HG02610 (cell line): ENCODE measurements around the gene FBXO10.
"Not testable (repeated sequence)": the region's sequence is repeated elsewhere in the genome, so short reads cannot be mapped to it uniquely, and the experiment has no call there.

Source experiments
- ATAC-seq: cut with Tn5 transposase; IDR thresholded peaks from one replicate; pipeline ENCODE4 v1.9.1; 2021; ENCODE audit warnings: mild to moderate bottlenecking, moderate library complexity; ENCODE audit not compliant: unreplicated experiment

FBXO10 gene

DNA sequence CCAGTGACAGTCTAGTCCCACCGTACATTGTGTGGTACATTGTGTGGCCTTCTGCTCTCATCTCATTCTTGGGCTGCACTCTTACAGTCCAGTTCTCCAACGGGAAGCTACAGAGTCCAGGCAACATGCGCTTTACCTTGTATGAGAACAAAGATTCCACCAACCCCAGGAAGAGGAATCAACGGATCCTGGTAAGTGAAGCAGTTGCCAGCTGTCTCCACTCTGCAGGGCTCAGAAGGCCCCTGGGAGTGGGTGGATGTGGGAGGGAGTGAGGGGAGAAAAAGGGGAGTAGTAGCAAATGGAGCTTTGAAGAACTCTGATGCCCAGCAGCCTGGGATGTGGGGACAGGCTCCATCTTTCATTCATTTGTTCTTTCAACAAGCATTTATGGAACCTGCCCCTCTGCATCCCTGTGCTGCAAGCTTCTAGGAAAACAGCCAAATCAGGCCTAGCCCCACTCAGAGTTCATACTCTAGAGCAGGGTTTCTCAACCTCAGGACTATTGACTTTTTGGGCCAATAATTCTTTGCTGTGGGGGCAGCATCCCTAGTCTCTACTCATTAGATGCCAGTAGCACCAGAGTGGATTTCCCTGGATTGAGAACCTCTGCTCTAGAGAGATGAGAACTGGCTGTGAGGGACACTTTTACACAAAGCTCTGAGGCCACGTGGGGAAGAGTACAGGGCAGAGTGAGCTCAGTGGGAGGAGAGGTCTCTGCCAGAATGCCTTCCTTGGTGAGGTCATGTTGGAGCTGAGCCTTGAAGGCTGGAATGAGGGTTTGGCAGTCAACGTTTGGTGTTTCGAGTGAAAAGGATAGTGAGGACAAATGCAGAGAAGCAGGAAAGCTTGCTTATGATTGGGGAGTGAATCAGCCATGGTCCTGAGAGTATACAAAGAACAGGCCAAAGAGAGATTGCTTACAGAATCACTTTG lies 89.3 kb downstream of the FBXO10 start:
- no peak for ATAC-seq

DNA sequence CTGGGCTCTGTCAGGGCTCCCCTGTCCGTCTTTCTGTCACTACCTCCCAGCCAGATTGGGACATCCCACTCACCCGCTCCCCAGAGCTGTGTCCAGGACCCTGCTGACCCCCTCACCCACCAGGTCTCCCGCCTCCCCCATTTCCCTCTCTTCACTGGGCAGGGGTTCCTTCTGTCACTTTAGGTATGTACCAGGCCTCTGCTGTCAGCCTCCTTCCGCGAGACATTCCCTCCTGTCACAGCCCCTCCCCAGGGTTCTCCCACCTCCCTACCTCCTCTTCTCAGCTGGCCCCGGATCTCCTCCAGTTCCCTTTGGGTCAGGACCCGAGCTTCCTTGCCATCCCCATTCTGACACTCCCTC lies 89.9 kb downstream of the FBXO10 start:
- ATAC-seq, result no peak

GRCh38 chr9:37485389-37486255 lies 90.6 kb downstream of the FBXO10 start, which contains the start of gene POLR1E:
POLR1E (plus strand) TSS chr9:37485948; CDS start chr9:37486048, 100 bp downstream.
- ATAC-seq, result peak; percentile 98

DNA sequence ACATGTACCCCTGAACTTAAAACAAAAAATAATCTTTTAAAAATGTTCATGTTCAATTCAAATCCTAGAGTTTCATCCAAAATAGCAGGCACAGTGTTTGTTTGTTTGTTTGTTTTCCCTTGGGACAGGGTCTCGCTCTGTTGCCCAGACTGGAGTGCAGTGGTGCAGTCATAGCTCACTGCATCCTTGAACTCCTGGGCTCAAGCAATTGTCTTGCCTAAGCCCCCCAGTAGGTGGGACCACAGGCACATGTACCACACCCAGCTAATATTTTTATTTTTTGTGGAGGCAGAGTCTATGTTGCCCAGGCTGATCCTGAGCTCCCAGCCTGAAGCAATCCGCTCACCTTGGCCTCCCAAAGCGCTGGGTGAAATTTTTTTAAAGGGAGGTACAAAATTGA lies 95.4 kb downstream of the FBXO10 start:
- ATAC-seq, result no peak

- not testable (repeated sequence) for ATAC-seq
Measured at GRCh38 chr9:37477987-37478619, 98.1 kb downstream of the FBXO10 start.

- ATAC-seq, result not testable (repeated sequence)
Measured at GRCh38 chr9:37477443-37477842, 98.7 kb downstream of the FBXO10 start.

- ATAC-seq, result no peak
Measured at GRCh38 chr9:37476930-37477329, 99.2 kb downstream of the FBXO10 start.

DNA sequence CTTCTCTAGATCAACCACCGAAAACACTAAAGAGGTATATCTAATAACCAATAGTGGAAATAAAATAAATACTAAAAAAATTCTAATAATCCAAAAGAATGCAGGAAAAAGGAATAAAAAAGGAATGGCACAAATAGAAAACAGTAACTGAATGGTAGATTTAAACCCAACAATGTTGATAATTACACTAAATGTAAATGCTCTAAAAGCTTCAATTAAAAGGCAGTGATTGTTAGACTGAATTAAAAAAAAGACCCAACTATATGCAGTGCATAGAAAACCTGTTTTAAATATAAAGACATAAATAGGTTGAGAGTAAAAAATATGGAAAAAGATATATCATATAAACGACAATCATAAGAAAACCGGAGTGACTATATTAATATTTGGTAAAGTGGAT lies 101.7 kb downstream of the FBXO10 start:
- no peak for ATAC-seq

GRCh38 chr9:37473982-37474381 lies 102.2 kb downstream of the FBXO10 start:
- ATAC-seq, result not testable (repeated sequence)

GRCh38 chr9:37471942-37472684 lies 104.1 kb downstream of the FBXO10 start:
- ATAC-seq, result no peak

DNA sequence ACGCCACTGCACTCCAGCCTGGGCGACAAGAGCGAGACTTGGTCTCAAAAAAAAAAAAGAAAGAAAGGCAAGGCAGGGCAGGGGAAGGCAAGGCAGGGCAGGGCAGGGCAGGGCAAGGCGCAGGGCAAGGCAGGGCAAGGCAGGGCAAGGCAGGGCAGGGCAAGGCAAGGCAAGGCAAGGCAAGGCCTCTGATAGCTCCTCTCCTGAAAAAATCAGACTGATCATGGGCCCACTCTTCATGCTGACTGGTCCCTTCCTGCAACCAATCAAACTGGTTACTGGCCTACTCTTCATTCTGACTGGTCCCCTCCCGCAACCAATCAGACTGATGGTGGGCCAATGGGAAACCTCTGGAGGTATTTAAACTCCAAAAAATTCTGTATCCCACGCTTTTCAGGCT lies 107.6 kb downstream of the FBXO10 start:
- no peak for ATAC-seq

GRCh38 chr9:37467530-37467929 lies 108.7 kb downstream of the FBXO10 start:
- not testable (repeated sequence) for ATAC-seq

DNA sequence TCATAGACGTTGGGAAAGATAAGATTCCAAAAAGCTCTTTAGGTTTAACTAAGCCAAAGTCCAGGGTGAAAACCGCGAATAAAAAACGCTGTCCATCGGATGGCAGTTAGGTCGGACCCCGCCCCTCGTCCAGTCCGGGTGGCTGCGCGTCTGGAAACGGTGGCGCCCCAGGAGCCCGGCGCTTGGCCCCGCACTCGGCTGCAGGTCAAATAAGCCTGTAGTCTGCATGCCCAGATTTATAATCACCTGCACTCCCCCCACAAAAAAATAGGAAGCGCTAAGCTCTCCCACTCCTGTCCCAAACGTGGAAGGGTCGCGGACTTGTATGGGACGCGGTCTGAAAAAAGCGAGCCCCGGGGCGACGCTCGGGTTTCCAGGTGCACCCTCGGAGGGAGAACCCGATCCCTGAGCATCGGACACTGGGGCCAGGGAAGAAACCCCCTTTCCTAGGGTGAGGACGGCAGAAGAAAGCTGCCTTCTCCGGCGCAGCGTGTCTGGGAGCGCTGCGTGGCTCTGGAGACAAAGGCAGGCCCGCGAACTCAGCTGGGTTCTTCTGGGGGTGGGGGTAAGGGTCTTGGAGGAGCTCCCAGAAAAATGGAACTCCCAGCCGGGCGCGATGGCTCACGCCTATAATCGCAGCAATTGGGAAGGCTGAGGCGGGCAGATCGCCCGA lies 110.0 kb downstream of the FBXO10 start:
- peak; percentile 3 for ATAC-seq

GRCh38 chr9:37465249-37466036 lies 110.7 kb downstream of the FBXO10 start, which contains the start of gene ZBTB5:
ZBTB5 (minus strand) TSS chr9:37465450; CDS start chr9:37442551, 22,899 bp downstream.
- ATAC-seq, result peak; percentile 84

GRCh38 chr9:37464426-37465248 lies 111.5 kb downstream of the FBXO10 start:
- ATAC-seq, result peak; percentile 36

DNA sequence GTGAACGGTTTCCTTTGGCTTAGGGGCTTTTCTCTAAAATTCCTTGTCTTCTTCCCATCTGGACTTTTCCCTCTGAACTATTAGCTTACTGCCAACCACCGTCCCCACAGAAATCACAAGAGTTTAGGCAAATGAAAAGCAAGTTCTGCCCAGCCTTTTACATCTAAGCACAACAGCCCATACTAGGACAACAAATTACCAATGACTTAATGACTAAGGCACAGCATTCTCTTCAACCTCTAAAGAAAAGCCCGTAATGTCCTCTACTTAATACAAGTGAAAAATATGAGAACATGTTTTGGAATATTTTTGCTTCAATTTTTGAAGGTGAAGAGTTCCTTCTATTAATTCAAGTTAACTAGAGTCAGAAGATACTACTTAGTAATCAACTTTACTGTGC lies 112.2 kb downstream of the FBXO10 start:
- ATAC-seq, result no peak
